HG02642 (cell line): ENCODE measurements around the gene KRT7.
"Not testable (repeated sequence)": the region's sequence is repeated elsewhere in the genome, so short reads cannot be mapped to it uniquely, and the experiment has no call there.

ENCODE experiments used
- ATAC-seq: cut with Tn5 transposase; IDR thresholded peaks from one replicate; pipeline ENCODE4 v1.9.1; 2021; ENCODE audit warnings: mild to moderate bottlenecking; ENCODE audit not compliant: unreplicated experiment, poor library complexity

The KRT7 gene

GRCh38 chr12:52241205-52241842, 8.3 kb downstream of the KRT7 start:
- no peak for ATAC-seq

- ATAC-seq: no peak
Measured at GRCh38 chr12:52242442-52243258, 9.6 kb downstream of the KRT7 start.

- ATAC-seq: no peak
Measured at GRCh38 chr12:52243259-52243855, 10.3 kb downstream of the KRT7 start.

GRCh38 chr12:52243856-52244614, 11.0 kb downstream of the KRT7 start:
- ATAC-seq: peak; percentile 93

- ATAC-seq: no peak
Measured at GRCh38 chr12:52244615-52244994, 11.6 kb downstream of the KRT7 start.

GRCh38 chr12:52245259-52245961, 12.4 kb downstream of the KRT7 start:
- ATAC-seq: no peak

GRCh38 chr12:52245962-52246569, 13.0 kb downstream of the KRT7 start:
- ATAC-seq: no peak

GRCh38 chr12:52246720-52247621, 13.9 kb downstream of the KRT7 start:
- no peak for ATAC-seq

GRCh38 chr12:52247622-52248540, 14.8 kb downstream of the KRT7 start:
- no peak for ATAC-seq

GRCh38 chr12:52248541-52249461, 15.8 kb downstream of the KRT7 start:
- no peak for ATAC-seq

GRCh38 chr12:52249511-52250047, 16.5 kb downstream of the KRT7 start:
- no peak for ATAC-seq

GRCh38 chr12:52250048-52250990, 17.3 kb downstream of the KRT7 start:
- no peak for ATAC-seq

GRCh38 chr12:52251367-52252051, 18.5 kb downstream of the KRT7 start:
- ATAC-seq: no peak

- not testable (repeated sequence) for ATAC-seq
Measured at GRCh38 chr12:52252175-52252615, 19.2 kb downstream of the KRT7 start.
